ENCODE results near the gene SPDYE5. TPM values are rescaled to one million over a fixed set of nuclear protein-coding genes. Genes with fewer than 3 reads are reported as not detected.
"Not testable (repeated sequence)": the region's sequence is repeated elsewhere in the genome, so short reads cannot be mapped to it uniquely, and the experiment has no call there.

SPDYE5 gene, protein sequence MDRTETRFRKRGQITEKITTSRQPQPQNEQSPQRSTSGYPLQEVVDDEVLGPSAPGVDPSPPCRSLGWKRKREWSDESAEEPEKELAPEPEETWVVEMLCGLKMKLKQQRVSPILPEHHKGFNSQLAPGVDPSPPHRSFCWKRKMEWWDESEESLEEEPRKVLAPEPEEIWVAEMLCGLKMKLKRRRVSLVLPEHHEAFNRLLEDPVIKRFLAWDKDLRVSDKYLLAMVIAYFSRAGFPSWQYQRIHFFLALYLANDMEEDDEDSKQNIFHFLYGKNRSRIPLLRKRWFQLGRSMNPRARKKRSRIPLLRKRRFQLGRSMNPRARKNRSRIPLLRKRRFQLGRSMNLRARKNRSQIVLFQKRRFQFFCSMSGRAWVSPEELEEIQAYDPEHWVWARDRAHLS
- total RNA-seq = not detected
- long read RNA-seq, partial matches to known transcripts = 0 of 1 reads
- long read RNA-seq, other reads (novel, unspliced or antisense) = 1 of 1 reads

DNA sequence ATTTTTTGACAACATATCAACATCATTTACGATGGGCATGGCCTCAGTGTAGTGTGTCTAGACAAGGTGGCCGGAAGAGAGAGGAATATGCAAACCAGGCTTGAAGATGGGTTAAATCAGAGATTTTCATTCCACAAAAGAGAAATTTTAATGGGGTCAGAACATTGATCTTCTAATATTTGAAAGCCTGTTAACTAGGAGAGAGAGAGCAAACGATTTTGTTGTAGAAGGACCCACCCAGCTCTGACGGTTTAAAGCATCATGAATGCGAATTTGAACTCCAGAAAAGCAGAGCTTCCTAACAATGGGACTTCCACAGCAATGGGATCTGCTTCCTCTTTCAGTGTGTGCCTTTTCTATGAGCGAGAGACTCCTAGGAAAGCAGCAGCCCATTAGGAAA lies at the start of gene SPDYE5:
Gene SPDYE5, plus strand, starts transcription at position 301 of the 400 bp plus-strand sequence. CDS start 1,728 bp downstream, outside the sequence.
- DNase-seq; intact Hi-C loops (cut with DNase I); ATAC-seq: not testable (repeated sequence)

DNA sequence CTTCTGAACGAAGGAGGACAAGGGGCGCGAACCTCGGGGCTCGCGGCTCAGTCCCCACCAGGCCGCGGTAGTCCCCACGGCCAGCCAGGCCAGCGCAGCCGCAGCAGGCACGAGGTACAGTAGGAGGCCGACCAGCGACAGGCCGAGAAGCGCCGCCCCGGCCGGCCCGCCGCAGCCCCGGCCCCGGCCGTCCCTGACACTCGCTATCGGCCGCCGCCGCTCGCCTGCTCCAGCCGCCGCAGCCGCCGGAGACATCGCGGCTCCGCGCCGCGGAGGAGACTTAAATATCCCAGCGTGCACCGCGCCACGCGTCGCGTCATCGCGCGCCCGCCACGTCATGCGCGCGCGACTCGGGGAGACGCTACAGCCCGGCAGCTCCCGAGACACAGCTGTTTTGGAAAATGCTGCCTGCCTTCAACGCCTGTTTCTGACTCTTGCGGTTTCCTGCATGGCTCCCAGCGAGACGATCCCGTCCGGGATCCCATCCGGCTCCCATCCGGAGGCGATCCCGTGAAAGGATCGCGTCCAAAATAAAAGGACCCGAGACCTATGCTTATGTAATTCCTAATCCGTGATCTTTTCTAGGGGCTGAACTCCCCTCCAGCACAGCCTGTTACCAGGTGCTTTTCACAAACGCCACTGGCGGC lies 49.5 kb upstream of the SPDYE5 start:
- DNase-seq; intact Hi-C loops (cut with DNase I): not testable (repeated sequence)
- ATAC-seq = peak; percentile 98

DNA sequence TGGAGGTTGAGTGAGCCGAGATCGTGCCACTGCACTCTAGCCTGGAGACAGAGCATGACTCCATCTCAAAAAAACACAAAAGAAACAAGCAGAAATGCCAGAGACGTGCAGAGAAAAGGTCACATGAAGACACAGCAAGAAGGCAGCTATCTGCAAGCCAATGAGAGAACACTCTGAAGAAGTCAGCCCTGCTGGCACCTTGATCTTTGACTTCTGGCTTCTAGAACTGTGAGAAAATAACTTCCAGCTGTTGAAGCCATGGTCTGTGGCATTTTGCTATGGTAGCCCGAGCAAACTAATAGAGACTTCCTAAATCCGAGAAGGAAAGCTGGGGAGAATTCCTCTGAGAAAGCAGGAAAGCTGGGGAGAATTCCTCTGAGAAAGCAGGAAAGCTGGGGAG lies 42.2 kb upstream of the SPDYE5 start:
- DNase-seq; intact Hi-C loops (cut with DNase I); ATAC-seq: not testable (repeated sequence)

DNA sequence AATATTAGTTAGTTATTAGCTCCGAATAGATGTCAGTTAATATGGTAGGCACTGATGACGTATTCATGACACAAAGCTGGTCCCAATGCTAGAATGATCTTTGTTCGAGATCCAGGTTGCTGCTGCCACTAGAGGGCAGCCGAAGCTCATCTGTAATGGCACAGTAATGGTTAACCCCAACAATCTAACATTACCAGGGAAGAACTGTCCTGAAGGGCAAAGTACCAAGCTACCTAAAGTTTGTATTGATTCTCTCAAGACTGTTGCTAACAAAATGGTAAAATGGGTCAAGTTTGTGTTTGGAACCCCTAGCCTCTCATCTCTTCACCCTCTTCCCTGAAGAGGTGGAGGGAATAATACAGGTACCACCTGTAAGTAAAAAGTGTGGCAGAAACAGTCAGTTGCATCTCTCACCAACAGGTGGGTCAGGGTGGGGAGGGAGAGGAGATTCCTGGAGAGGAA lies 39.6 kb upstream of the SPDYE5 start:
- intact Hi-C loops (cut with DNase I); DNase-seq: not testable (repeated sequence)
- ATAC-seq = peak; percentile 79

DNA sequence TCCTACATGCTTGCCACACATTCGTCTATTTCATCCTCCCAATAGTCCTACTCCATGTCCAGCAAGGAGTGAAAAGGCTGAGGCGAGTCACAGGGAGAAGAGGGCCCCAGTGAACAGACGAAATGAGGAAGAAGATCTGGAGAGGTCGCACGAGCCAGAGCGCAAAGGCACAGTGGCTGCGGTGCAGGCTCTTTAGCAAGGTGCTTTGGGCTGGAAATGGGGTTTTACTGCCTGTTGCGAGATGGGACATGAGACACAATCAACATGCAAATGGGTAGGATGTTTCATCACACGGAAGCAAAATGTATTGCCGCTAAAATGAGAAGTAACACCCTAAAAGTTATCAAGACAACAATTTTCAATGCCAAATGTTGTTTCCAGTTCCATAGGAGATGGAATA lies 35.7 kb upstream of the SPDYE5 start:
- intact Hi-C loops (cut with DNase I); DNase-seq; ATAC-seq: not testable (repeated sequence)

DNA sequence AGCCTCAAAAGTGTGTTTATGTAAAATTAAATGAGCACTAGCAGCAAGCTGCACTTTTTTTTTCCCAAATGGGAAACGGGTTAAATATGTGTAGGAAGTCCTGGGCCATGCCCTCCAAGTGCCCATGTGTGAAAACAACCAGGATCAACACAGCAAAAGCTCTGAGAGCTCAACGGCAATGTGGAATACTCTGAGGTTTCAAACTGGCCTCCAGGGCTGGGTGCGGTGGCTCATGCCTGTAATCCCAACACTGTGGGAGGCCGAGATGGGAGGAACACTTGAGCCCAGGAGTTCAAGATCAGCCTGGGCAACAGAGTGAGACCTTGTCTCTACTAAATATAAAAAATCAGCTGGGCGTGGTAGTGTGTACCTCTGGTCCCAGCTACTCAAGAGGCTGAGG lies 34.1 kb upstream of the SPDYE5 start:
- ATAC-seq; intact Hi-C loops (cut with DNase I); DNase-seq: not testable (repeated sequence)

DNA sequence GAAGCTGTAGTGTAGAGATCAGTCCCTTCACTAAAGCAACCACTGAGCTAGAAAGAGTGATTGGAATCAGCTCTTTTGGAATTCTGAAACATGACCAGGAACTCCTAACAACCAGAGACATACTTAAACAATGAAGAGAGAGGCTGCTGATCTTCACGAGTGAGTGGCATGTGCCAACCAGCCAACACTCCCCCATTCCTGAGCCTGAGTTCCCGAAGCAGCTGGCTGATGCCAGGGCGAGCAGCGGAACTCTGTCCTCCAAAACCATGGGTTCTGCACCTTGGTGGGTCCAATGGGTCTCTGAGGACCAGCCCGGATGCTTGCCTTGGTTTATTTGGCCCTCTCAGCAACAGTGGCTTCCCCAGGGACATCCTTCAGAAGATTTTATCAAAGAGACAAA lies 31.6 kb upstream of the SPDYE5 start:
- DNase-seq; intact Hi-C loops (cut with DNase I): not testable (repeated sequence)
- peak in 1 of 2 donors; percentile 27 for ATAC-seq

DNA sequence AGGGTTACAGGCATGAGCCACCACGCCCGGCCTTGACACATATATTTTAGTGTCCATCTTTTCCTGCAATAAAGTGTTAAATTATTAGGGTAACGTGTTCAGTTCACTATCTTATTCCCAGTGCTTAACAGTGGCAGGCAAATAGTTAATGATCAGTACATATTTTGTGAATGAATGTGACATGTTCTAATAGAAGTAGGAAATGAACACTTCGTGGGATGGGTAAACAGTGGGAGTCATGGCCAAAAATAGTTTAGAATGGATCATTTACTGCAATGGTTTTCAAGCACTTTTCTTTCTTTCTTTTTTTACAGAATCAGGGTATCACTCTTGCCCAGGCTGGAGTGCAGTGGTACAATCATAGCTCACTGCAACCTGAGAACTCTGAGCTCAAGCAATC lies 22.0 kb upstream of the SPDYE5 start:
- DNase-seq; intact Hi-C loops (cut with DNase I); ATAC-seq: not testable (repeated sequence)

DNA sequence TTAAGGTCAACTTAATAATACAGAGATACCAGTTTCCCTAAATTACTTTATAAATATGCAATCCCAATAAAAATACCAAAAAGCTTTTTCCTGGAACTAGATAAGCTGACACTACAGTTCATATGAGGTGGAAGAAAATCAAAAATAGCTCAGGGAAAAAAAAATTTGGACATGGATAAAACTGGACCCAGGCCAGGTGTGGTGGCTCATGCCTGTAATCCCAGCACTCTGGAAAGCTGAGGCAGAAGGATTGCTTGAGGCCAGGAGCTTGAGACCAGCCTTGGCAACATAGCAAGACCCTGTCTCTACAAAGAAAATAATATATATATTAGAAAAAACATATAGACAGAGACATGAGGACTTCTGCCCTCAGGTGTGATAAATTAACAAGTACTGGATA lies 14.7 kb upstream of the SPDYE5 start:
- DNase-seq; intact Hi-C loops (cut with DNase I); ATAC-seq: not testable (repeated sequence)

DNA sequence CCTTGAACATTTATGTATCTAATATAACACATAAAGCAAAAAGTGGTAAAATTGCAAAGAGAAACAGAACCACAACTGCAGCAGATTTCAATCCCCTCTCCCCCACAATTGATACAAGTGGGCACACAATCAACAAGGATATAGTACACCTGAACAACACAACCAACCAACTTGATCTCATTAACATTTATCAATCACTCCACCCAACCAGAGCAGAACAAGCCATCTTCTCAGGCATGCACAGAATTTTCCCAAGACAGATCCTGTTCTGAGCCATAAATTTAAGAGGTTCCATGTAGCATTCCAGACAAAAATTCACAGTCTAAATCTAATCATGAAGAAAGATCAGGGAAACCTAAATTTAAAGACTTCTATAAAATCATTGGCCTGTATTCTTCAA lies 11.8 kb upstream of the SPDYE5 start:
- ATAC-seq; intact Hi-C loops (cut with DNase I); DNase-seq: not testable (repeated sequence)

DNA sequence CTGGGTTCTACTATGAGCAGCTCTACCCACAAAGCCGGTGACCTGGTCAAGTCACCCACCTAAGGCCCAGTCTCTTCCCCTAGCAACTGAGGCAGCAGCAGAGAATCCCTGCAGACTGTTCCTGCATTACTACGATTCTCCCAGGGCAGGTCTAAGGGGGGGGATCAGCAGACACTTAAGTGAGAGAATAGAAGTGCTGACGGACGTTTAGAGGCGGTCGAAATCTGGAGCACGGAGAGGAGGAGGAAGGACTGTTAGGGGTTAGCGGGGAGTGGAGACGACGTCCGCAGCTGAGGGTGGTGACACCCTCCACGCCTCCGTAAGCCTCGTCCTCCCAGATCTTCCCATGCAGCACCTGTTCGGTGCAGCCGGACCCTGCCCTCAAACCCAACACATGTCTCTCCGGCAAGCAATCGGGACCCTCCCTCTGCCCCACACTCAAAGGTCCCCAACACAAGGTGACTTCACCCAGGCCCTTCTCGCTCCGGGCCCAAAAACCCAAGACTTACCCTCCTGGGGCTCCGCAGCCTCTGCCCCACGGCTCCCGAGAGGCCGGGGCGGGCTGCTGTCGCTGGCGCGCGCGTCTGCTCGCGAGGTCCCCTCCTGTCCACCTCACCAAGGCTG lies 6.7 kb upstream of the SPDYE5 start:
- DNase-seq; intact Hi-C loops (cut with DNase I): not testable (repeated sequence)
- peak; percentile 2 to 14 for ATAC-seq

DNA sequence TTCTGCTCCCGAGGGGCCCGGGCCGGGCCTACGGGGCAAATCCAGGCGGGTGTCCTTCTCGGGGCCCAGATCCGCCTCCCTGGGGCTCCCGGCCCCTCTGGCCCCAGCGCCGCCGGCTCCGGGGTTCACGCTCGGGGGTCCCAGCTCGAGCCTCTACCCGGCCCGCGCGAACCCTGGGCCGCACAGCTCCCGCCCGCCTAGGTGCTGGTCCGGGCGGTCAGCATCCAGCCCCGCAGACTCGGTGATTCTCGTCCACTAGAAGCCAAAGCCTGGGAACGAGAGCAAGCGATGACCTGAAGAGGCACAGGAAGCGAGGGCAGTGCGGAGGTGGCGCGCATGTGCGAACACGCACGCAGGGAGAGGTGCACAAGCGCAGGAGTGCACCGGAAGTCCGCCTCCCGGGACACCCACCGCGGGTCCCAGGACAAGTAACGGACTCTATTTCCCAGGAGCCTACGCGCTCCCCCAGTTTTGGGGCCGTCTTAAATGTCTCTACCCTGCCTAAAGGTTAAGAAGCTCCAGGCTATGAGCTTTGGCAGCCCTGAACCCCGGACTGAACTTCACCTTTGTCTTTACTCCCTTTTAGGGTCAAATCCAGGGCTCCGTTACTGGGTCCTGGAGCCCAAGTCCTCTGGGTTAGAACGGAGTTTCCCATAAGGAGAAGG lies 6.0 kb upstream of the SPDYE5 start, which contains the start of gene POM121C:
Gene POM121C, minus strand, starts transcription at position 321 of the 665 bp plus-strand sequence. CDS start 44,803 bp downstream, outside the sequence.
- ATAC-seq (peak; percentile 100), DNase-seq (peak; percentile 96)
- intact Hi-C loops (cut with DNase I) = not testable (repeated sequence)

DNA sequence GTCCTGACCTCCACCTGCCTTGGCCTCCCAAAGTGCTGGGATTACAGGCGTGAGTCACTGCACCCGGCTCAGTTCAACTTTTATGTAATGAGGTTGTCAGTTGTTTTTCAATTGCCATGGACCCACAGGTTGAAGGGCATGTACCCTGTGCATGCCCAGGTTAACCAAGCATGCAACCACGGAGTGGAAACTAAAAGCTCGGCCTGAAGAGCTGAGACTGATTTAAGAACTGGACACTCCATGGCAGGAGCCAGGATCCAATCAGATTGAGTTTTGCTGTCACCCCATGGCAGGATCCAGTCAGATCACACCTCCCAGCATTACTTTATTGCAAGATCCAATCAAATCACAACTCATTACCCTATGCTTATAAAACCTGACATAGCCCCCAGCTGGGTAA lies 16.9 kb downstream of the SPDYE5 start:
- ATAC-seq; DNase-seq; intact Hi-C loops (cut with DNase I): not testable (repeated sequence)

DNA sequence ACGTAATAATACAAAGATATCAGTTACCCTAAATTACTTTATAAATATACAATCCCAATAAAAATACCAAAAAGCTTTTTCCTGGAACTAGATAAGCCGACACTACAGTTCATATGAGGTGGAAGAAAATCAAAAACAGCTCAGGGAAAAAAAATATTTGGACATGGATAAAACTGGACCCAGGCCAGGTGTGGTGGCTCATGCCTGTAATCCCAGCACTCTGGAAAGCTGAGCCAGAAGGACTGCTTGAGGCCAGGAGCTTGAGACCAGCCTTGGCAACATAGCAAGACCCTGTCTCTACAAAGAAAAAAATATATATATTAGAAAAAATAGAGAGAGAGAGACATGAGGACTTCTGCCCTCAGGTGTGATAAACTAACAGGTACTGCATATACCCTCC lies 26.7 kb downstream of the SPDYE5 start:
- DNase-seq; ATAC-seq; intact Hi-C loops (cut with DNase I): not testable (repeated sequence)

DNA sequence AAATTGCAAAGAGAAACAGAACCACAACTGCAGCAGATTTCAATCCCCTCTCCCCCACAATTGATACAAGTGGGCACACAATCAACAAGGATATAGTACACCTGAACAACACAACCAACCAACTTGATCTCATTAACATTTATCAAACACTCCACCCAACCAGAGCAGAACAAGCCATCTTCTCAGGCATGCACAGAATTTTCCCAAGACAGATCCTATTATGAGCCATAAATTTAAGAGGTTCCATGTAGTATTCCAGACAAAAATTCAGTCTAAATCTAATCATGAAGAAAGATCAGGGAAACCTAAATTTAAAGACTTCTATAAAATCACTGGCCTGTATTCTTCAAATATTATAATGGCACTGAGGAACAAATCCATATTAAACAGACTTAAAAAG lies 29.6 kb downstream of the SPDYE5 start:
- DNase-seq; ATAC-seq; intact Hi-C loops (cut with DNase I): not testable (repeated sequence)

DNA sequence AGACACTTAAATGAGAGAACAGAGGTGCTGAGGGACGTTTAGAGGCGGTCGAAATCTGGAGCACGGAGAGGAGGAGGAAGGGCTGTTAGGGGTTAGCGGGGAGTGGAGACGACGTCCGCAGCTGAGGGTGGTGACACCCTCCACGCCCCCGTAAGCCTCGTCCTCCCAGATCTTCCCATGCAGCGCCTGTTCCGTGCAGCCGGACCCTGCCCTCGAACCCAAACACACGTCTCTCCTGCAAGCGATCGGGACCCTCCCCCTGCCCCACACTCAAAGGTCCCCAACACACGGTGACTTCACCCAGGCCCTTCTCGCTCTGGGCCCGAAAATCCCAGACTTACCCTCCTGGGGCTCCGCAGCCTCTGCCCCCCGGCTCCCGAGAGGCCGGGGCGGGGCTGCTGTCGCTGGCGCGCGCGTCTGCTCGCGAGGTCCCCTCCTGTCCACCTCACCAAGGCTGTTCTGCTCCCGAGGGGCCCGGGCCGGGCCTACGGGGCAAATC lies 35.2 kb downstream of the SPDYE5 start:
- peak in 1 of 2 donors; percentile 23 for ATAC-seq
- intact Hi-C loops (cut with DNase I); DNase-seq: not testable (repeated sequence)

DNA sequence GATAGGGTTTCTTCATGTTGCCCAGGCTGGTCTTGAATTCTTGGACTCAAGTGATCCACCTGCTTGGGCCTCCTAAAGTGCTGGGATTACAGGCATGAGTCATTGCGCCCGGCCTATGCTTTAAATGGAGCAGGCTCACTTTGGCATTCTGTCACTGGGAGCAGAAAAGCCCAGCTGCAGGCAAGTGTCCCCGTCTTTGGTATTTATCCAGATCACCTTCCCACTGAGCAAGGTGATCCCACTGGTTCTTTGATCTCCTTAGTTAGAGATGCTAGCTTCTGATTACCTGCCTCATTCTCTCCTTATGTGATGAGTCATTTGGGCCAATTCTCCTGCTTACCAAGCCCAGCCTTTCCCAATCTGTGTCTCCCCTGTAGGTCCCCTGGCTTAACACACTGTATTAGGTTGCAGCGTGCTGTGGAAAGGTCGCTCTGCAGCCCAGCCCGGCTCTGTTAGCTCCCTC lies 39.3 kb downstream of the SPDYE5 start:
- ATAC-seq = no peak
- no peak for DNase-seq
- intact Hi-C loops (cut with DNase I) = loop anchor here in 1 of 2 donors (10.0 kb wide), 1 partner anchor 223 kb away; no protein-coding TSS in a partner anchor

DNA sequence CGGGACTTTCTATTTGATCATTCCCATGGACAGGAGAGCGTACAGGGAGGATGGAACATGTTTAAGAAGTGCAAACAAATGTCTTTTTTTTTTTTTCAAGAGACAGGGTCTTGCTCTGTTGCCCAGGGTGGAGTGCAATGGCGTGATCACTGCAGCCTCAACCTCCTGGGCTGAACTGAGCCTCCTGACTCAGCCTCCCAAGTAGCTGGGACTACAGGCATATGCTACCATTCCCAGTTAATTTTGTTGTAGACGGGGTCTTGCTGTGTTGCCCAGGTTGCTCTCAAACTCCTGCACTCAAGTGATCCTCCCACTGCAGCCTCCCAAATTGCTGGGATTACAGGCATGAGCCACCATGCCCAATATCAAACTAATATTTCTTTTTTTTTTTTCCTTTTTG lies 40.5 kb downstream of the SPDYE5 start:
- DNase-seq = no peak
- ATAC-seq = no peak
- intact Hi-C loops (cut with DNase I) = loop anchor here in 1 of 2 donors (10.0 kb wide), 1 partner anchor 222 kb away; no protein-coding TSS in a partner anchor
